ENCODE measurements around the gene MINDY1. TPM values are rescaled to one million over a fixed set of nuclear protein-coding genes. Genes with fewer than 3 reads are reported as not detected.
A peak's percentile ranks its signal among the peaks of the same experiment; 100 is the strongest.

MINDY1 gene
- total RNA-seq, 1 experiment from 2014 or later: 11.6 TPM

DNA sequence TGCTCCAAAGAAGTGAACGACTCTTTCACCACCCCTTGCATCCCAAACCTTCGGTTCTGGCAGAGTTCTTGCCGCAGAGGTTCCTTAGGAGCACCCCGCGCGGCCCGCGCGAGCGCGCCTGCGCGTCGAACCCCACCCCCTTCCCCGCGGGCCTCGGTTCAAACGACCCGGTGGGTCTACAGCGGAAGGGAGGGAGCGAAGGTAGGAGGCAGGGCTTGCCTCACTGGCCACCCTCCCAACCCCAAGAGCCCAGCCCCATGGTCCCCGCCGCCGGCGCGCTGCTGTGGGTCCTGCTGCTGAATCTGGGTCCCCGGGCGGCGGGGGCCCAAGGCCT is 40.9 kb upstream of the MINDY1 start, which contains the start of gene C1orf56:
Gene C1orf56, plus strand, starts transcription at position 161 of the 334 bp plus-strand sequence. Its CDS starts 97 bp downstream, at position 258.
- POLR2A ChIA-PET (ENCODE audit: low non-redundant PET): no interaction called here

DNA sequence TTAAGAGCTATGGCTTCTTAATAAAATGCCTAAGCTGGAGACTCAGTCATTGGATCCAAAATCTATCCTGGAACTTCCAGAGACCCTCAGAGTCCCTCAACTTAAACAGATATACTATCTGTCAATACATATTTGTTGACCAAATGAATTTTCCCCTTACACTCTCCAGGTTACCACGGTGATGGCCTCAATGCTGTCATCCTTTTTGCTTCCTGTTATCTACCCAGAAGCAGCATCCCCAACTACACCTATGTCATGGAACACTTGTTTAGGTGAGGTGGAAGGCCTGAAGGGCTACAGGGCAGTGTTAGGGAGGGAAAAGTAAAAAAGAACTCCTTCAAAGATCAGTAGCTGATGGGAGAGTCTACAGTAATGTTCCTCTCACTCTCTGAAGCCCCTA is 36.5 kb upstream of the MINDY1 start:
- no peak for DNase-seq (ENCODE audit: low spot score)
- H3K4me3 ChIP-seq (ENCODE audit: low read depth, low read length, poor library complexity, severe bottlenecking): no peak overlapping the region
- intact Hi-C loops (cut with micrococcal nuclease; ENCODE audit: unreplicated experiment): no loop called here
- no peaks in the 10 kb centered on the region for H3K36me3 ChIP-seq (ENCODE audit: insufficient read depth, low read length, poor library complexity, severe bottlenecking)
- no peaks in the 10 kb centered on the region for H3K27me3 ChIP-seq (replicated peaks; ENCODE audit: insufficient read depth, low read depth, low read length, poor library complexity)
- TF ChIP-seq, protein P1, sequence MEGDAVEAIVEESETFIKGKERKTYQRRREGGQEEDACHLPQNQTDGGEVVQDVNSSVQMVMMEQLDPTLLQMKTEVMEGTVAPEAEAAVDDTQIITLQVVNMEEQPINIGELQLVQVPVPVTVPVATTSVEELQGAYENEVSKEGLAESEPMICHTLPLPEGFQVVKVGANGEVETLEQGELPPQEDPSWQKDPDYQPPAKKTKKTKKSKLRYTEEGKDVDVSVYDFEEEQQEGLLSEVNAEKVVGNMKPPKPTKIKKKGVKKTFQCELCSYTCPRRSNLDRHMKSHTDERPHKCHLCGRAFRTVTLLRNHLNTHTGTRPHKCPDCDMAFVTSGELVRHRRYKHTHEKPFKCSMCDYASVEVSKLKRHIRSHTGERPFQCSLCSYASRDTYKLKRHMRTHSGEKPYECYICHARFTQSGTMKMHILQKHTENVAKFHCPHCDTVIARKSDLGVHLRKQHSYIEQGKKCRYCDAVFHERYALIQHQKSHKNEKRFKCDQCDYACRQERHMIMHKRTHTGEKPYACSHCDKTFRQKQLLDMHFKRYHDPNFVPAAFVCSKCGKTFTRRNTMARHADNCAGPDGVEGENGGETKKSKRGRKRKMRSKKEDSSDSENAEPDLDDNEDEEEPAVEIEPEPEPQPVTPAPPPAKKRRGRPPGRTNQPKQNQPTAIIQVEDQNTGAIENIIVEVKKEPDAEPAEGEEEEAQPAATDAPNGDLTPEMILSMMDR (conservative IDR thresholded peaks at IDR 0.05; ENCODE audit: low read depth, low read length): no peak
- no peak for TF ChIP-seq EZH2 (IDR thresholded peaks at IDR 0.05; ENCODE audit: borderline replicate concordance, low read depth, low read length, poor library complexity, severe bottlenecking)
- CTCF ChIA-PET: no interaction called here
- no peaks in the 10 kb centered on the region for H3K4me1 ChIP-seq (ENCODE audit: insufficient read depth, low read length, poor library complexity, severe bottlenecking)
- POLR2A ChIA-PET (ENCODE audit: low non-redundant PET): interaction anchor here (0.5 kb wide), 1 partner anchor 328 kb away, joined by 3 read pairs; no protein-coding TSS in a partner anchor
- no TSS peak for BruUV-seq (replicated peaks)
- H3K9me3 ChIP-seq (ENCODE audit: low read depth, low read length, poor library complexity, severe bottlenecking): no peaks in the 10 kb centered on the region
- H3K27ac ChIP-seq (ENCODE audit: low read depth, low read length, poor library complexity, severe bottlenecking): no peak overlapping the region

More for the DNA sequence above, 40.9 kb upstream of the MINDY1 start, which contains the start of gene C1orf56:
- TF ChIP-seq, protein P1 (conservative IDR thresholded peaks at IDR 0.05; ENCODE audit: low read depth, low read length): no peak
- no peak for TF ChIP-seq EZH2 (IDR thresholded peaks at IDR 0.05; ENCODE audit: borderline replicate concordance, low read depth, low read length, poor library complexity, severe bottlenecking)
- intact Hi-C loops (cut with micrococcal nuclease; ENCODE audit: unreplicated experiment): no loop called here
- H3K36me3 ChIP-seq (ENCODE audit: insufficient read depth, low read length, poor library complexity, severe bottlenecking): peaks cover 7% of the 10 kb centered on the region
- H3K4me3 ChIP-seq (ENCODE audit: low read depth, low read length, poor library complexity, severe bottlenecking): peak within 1 kb of the TSS; percentile 70
- BruUV-seq (replicated peaks): no TSS peak
- no peaks in the 10 kb centered on the region for H3K27me3 ChIP-seq (replicated peaks; ENCODE audit: insufficient read depth, low read depth, low read length, poor library complexity)
- peak; percentile 72 for DNase-seq (ENCODE audit: low spot score)
- H3K9me3 ChIP-seq (ENCODE audit: low read depth, low read length, poor library complexity, severe bottlenecking): no peaks in the 10 kb centered on the region
- H3K4me1 ChIP-seq (ENCODE audit: insufficient read depth, low read length, poor library complexity, severe bottlenecking): peaks cover 4% of the 10 kb centered on the region
- CTCF ChIA-PET: interaction anchor here (1.8 kb wide), 1 partner anchor 23 kb away, joined by 13 read pairs; no protein-coding TSS in a partner anchor
- H3K27ac ChIP-seq (ENCODE audit: low read depth, low read length, poor library complexity, severe bottlenecking): peak within 1 kb of the TSS; percentile 64

DNA sequence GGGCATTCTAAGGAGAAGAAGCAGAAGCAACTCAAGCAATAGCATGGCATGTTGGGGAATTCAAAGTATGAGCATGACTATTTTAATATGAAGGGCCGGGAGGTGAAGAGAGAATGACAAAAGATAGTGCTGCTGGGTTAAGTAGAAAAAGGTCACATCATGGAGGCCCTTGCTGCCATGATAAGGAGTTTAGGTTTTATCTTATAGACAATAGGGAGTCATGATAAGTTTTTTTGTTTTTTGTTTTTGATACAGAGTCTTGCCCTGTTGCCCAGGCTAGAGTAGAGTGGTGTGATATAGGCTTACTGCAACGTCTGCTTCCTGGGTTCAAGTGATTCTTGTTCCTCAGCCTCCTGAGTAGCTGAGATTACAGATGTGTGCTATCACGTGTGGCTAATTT is 32.8 kb upstream of the MINDY1 start:
- POLR2A ChIA-PET (ENCODE audit: low non-redundant PET): no interaction called here
- Histone ChIP-seq H3K4me1 (ENCODE audit: insufficient read depth, low read length, poor library complexity, severe bottlenecking) (no peaks in the 10 kb centered on the region), H3K27me3 (replicated peaks; ENCODE audit: insufficient read depth, low read depth, low read length, poor library complexity) (no peaks in the 10 kb centered on the region), H3K9me3 (ENCODE audit: low read depth, low read length, poor library complexity, severe bottlenecking) (no peaks in the 10 kb centered on the region), H3K36me3 (ENCODE audit: insufficient read depth, low read length, poor library complexity, severe bottlenecking) (peaks cover 2% of the 10 kb centered on the region), H3K4me3 (ENCODE audit: low read depth, low read length, poor library complexity, severe bottlenecking) (no peak overlapping the region), H3K27ac (ENCODE audit: low read depth, low read length, poor library complexity, severe bottlenecking) (no peak overlapping the region)
- no peak for DNase-seq (ENCODE audit: low spot score)
- intact Hi-C loops (cut with micrococcal nuclease; ENCODE audit: unreplicated experiment): no loop called here
- CTCF ChIA-PET: no interaction called here
- BruUV-seq (replicated peaks): no TSS peak
- TF ChIP-seq, protein P1 (conservative IDR thresholded peaks at IDR 0.05; ENCODE audit: low read depth, low read length): no peak
- no peak for TF ChIP-seq EZH2 (IDR thresholded peaks at IDR 0.05; ENCODE audit: borderline replicate concordance, low read depth, low read length, poor library complexity, severe bottlenecking)

All from A673 (cell line).